GM12878 (cell line): ENCODE results near the gene HIVEP2. TPM values are rescaled to one million over a fixed set of nuclear protein-coding genes. Genes with fewer than 3 reads are reported as not detected.

Source experiments
- ATAC-seq: fragments of 200-7000 bp; cut with Tn5 transposase; 3 replicates; pipeline ENCODE4 v1.9.1; 2020; ENCODE audit warnings: mild to moderate bottlenecking, moderate library complexity
- BruUV-seq: library from RNA; stranded (reverse); fragments of 400-500 nt; replicated peaks from 2 replicates; lab custom pipeline; 2021; lab: Mats Ljungman, UMichigan
- CTCF ChIA-PET: fragments of 300-600 bp; sonication (Branson Sonifier 250); formaldehyde crosslinking; extraction: SDS; loops from one replicate; lab custom pipeline; 2021; ENCODE audit warnings: inconsistent platforms; lab: Yijun Ruan, JAX
- POLR2A ChIA-PET: fragments of 350-600 bp; formaldehyde crosslinking; extraction: SDS; loops from one replicate; lab custom pipeline; 2021; ENCODE audit warnings: inconsistent platforms; lab: Charles Lee
- RAD21 ChIA-PET: fragments of 300-600 bp; sonication (Branson Sonifier 250); formaldehyde crosslinking; loops from one replicate; lab custom pipeline; 2023; ENCODE audit warnings: antibody characterized with exemption; ENCODE audit not compliant: unreplicated experiment; lab: Charles Lee
- SMC1A ChIA-PET: fragments of 300-600 bp; sonication (Branson Sonifier 250); formaldehyde crosslinking; loops from one replicate; lab custom pipeline; 2023; ENCODE audit not compliant: unreplicated experiment, uncharacterized antibody; lab: Charles Lee
- DNase-seq: peaks from one replicate; pipeline ENCODE4 v3.0.0-alpha.2; 2011; ENCODE audit warnings: low read depth, low spot score
- FAIRE-seq: peaks from 3 replicates; lab custom pipeline; 2011; peaks lifted over from hg19 to GRCh38; lab: Jason Lieb, UNC
- H2AFZ ChIP-seq: 2 replicates; pipeline ENCODE4 v1.6.0; 2011; ENCODE audit warnings: low read depth, low read length, control low read depth; ENCODE audit not compliant: control insufficient read depth
- H3K27ac ChIP-seq: 2 replicates; pipeline ENCODE4 v1.5.1; 2011; ENCODE audit warnings: control low read depth; ENCODE audit not compliant: control insufficient read depth, insufficient read depth
- H3K27me3 ChIP-seq, 2 experiments: replicated peaks in 1 of 2; 2 replicates each; pipeline versions ENCODE4 v1.6.0 to v1.6.1; 2011; ENCODE audit warnings: low read length in 1 of 2; ENCODE audit not compliant: control insufficient read depth in 2 of 2, insufficient read depth in 2 of 2
- H3K36me3 ChIP-seq, 2 experiments: 2 replicates each; pipeline ENCODE4 v1.5.1; 2011; ENCODE audit warnings: low read length in 1 of 2; ENCODE audit not compliant: control insufficient read depth in 2 of 2, insufficient read depth in 2 of 2
- H3K4me1 ChIP-seq: 2 replicates; pipeline ENCODE4 v1.6.1; 2011; ENCODE audit warnings: mild to moderate bottlenecking, low read length, moderate library complexity, mixed read lengths; ENCODE audit not compliant: control insufficient read depth, insufficient read depth
- H3K4me2 ChIP-seq: 2 replicates; pipeline ENCODE4 v1.6.0; 2011; ENCODE audit warnings: control low read depth; ENCODE audit not compliant: control insufficient read depth, insufficient read depth
- H3K4me3 ChIP-seq: fragments of 200-600 bp; sonication (generic); 2 replicates; pipeline ENCODE4 v1.5.1; 2016
- H3K79me2 ChIP-seq: 2 replicates; pipeline ENCODE4 v1.6.0; 2011; ENCODE audit warnings: low read length; ENCODE audit not compliant: control insufficient read depth, insufficient read depth
- H3K9ac ChIP-seq: 2 replicates; pipeline ENCODE4 v1.8.0; 2011; ENCODE audit warnings: low read length, control low read depth, mixed read lengths; ENCODE audit not compliant: control insufficient read depth, insufficient read depth
- H3K9me3 ChIP-seq: replicated peaks from 3 replicates; pipeline ENCODE4 v1.5.1; 2011; ENCODE audit warnings: mild to moderate bottlenecking, low read length; ENCODE audit not compliant: control insufficient read depth, insufficient read depth
- H4K20me1 ChIP-seq: 2 replicates; pipeline ENCODE4 v1.6.0; 2011; ENCODE audit not compliant: control insufficient read depth, insufficient read depth
- BACH1 ChIP-seq: fragments of 450-650 bp; IDR thresholded peaks from 2 replicates; pipeline ENCODE4 v1.6.1; 2017; ENCODE audit warnings: mild to moderate bottlenecking, borderline replicate concordance
- BHLHE40 ChIP-seq, 2 experiments: fragments of 450-650 bp in 1 of 2; IDR thresholded peaks; 2 replicates each; pipeline ENCODE4 v1.6.1; 2011 to 2017; ENCODE audit warnings: low read depth in 2 of 2, borderline replicate concordance in 1 of 2, improper control_type of control experiment in 1 of 2, low read length in 1 of 2, mild to moderate bottlenecking in 1 of 2
- ELK1 ChIP-seq: IDR thresholded peaks from 2 replicates; pipeline ENCODE4 v1.6.1; 2012; ENCODE audit warnings: low read depth, low read length, improper control_type of control experiment
- IKZF2 ChIP-seq, 2 experiments: fragments of 450-650 bp; IDR thresholded peaks; 2 replicates each; pipeline ENCODE4 v1.6.1; 2017; ENCODE audit warnings: mild to moderate bottlenecking in 2 of 2, moderate library complexity in 2 of 2
- JUND ChIP-seq: IDR thresholded peaks from 2 replicates; pipeline ENCODE4 v1.6.1; 2012; ENCODE audit warnings: low read depth, mild to moderate bottlenecking, low read length, improper control_type of control experiment, moderate library complexity
- NBN ChIP-seq: fragments of 450-650 bp; IDR thresholded peaks from 2 replicates; pipeline ENCODE4 v1.6.1; 2016
- RAD51 ChIP-seq: fragments of 450-650 bp; IDR thresholded peaks from 2 replicates; pipeline ENCODE4 v1.6.1; 2016; ENCODE audit warnings: moderate library complexity, mild to moderate bottlenecking, inconsistent platforms
- SMC3 ChIP-seq: IDR thresholded peaks from 2 replicates; pipeline ENCODE4 v1.6.1; 2011; ENCODE audit warnings: low read length, improper control_type of control experiment, borderline replicate concordance
- SREBF1 ChIP-seq: IDR thresholded peaks from 2 replicates; pipeline ENCODE4 v1.6.1; 2012; ENCODE audit warnings: mild to moderate bottlenecking, low read length
- ZNF24 ChIP-seq: fragments of 450-650 bp; IDR thresholded peaks from 2 replicates; pipeline ENCODE4 v1.6.1; 2017; ENCODE audit warnings: antibody characterized with exemption, mild to moderate bottlenecking
- WGBS: methylation state at CpG from one replicate; pipeline ENCODE4 v1.1.6; 2016; ENCODE audit warnings: low lambda C conversion rate; ENCODE audit not compliant: insufficient replicate concordance, insufficient coverage; ENCODE audit errors: missing lambda C conversion rate; 5-methylcytosine and 5-hydroxymethylcytosine counted together
- in situ Hi-C: fragments of 300-500 bp; cut with MboI; formaldehyde crosslinking; loops from 9 replicates; pipeline ENCODE4 v1.14.3; 2018; ENCODE audit warnings: mixed read lengths
- intact Hi-C: fragments of 100-400 bp; cut with micrococcal nuclease; formaldehyde crosslinking; loops from one replicate; pipeline ENCODE4 v1.14.2; 2022; ENCODE audit not compliant: unreplicated experiment
- polyA plus RNA-seq, 11 experiments: library from polyadenylated mRNA; depleted of rRNA in 4 of 11; unstranded in 6 of 11; stranded (reverse) in 5 of 11; fragments of >200 nt; fragmentation: Nextera tagmentation in 4 of 11; fragmentation: Illumina TruSeq in 1 of 11; extraction: Ambion mirVana in 4 of 11; extraction: Trizol in 1 of 11; gene quantifications; 1 replicate in 1 of 11; 2 replicates in 10 of 11; pipeline versions ENCODE4 v1.2.1 to v1.2.3, GENCODE V29; 2011 to 2016; ENCODE audit warnings: inconsistent platforms in 2 of 11, missing spikeins in 2 of 11, low read depth in 1 of 11
- total RNA-seq, 4 experiments: library from RNA; depleted of rRNA in 3 of 4; stranded (reverse); fragments of >200 nt in 3 of 4; fragmentation: Illumina TruSeq in 1 of 4; extraction: Trizol in 1 of 4; gene quantifications; 2 replicates each; pipeline versions ENCODE4 v1.2.1 to v1.2.3, GENCODE V29; 2013 to 2021

Gene HIVEP2
- total and polyA plus RNA-seq, 10 of the 15 experiments (the other 5 are each of a cell fraction or from before 2014, with no cell fraction given) = 1.2 to 15.7 (median 10.2) TPM

- ChIA-PET CTCF (interaction anchor here (0.7 to 5.5 kb wide), 5 partner anchors 8 to 41 kb away, joined by 4 to 31 read pairs (median 7); no protein-coding TSS in a partner anchor), POLR2A (interaction anchor here (0.7 to 3.8 kb wide), 8 partner anchors 9 to 118 kb away, joined by 3 to 34 read pairs (median 6); no protein-coding TSS in a partner anchor), RAD21 (interaction anchor here (1.1 to 16.5 kb wide), 14 partner anchors 9 to 207 kb away, joined by 3 to 209 read pairs (median 8); no protein-coding TSS in a partner anchor), SMC1A (interaction anchor here (0.7 to 7.7 kb wide), 14 partner anchors 10 to 110 kb away, joined by 3 to 115 read pairs (median 8); no protein-coding TSS in a partner anchor)
- ATAC-seq (peak; percentile 44), FAIRE-seq (no peak), DNase-seq (no peak)
- Histone ChIP-seq H2AFZ (no peak overlapping the region), H3K9ac (no peak overlapping the region), H3K27ac (no peak overlapping the region), H3K4me2 (peak overlapping the region; percentile 22; the same call in 1 of the 2 replicates), H3K4me1 (peaks cover 27% of the 10 kb centered on the region), H3K4me3 (no peak overlapping the region), H3K79me2 (peaks cover 27% of the 10 kb centered on the region), H3K27me3 (no peaks in the 10 kb centered on the region), H3K36me3 (no peaks in the 10 kb centered on the region; a peak in 1 of 4 replicates), H3K9me3 (no peaks in the 10 kb centered on the region), H4K20me1 (no peaks in the 10 kb centered on the region)
- BruUV-seq = no TSS peak
- TF ChIP-seq BHLHE40 (IDR thresholded peaks at IDR 0.05; ENCODE audit: borderline replicate concordance in 1 of 2, low read depth in 2 of 2, low read length in 1 of 2) (peak in 1 of 2 experiments; percentile 40; a peak in 1 of 4 replicates), IKZF2 (IDR thresholded peaks at IDR 0.05) (0 out of 4 replicates have a peak, but pooled peaks of 1 of the 2 experiments have one; percentile 16), NBN (0 out of 2 replicates have a peak, but pooled peaks have one; percentile 28), RAD51 (peak; percentile 53; the same call in 1 of the 2 replicates), SMC3 (no peak)
- intact Hi-C loops = no loop called here
- 0% methylated on average over 1 of the region's 1 CpG for WGBS
- in situ Hi-C loops = no loop called here
These were observed 142.9 kb downstream of the HIVEP2 start for GRCh38 chr6:142802124-142802523.

GRCh38 chr6:142800240-142800639, 144.7 kb downstream of the HIVEP2 start:
- ATAC-seq = no peak
- Histone ChIP-seq H2AFZ (no peak overlapping the region), H3K27me3 (no peaks in the 10 kb centered on the region), H3K9ac (no peak overlapping the region), H4K20me1 (no peaks in the 10 kb centered on the region), H3K9me3 (no peaks in the 10 kb centered on the region), H3K4me1 (peaks cover 27% of the 10 kb centered on the region), H3K79me2 (peaks cover 34% of the 10 kb centered on the region), H3K4me3 (no peak overlapping the region), H3K36me3 (peaks cover 0 to 2% of the 10 kb centered on the region in 2 experiments; a peak in 2 of 4 replicates), H3K4me2 (no peak overlapping the region), H3K27ac (no peak overlapping the region)
- POLR2A ChIA-PET = interaction anchor here (1.3 to 1.4 kb wide), 2 partner anchors 12 to 19 kb away, joined by 4 to 5 read pairs; no protein-coding TSS in a partner anchor
- in situ Hi-C loops (no loop called here), intact Hi-C loops (no loop called here)
- RAD21 ChIA-PET = interaction anchor here (0.9 to 16.5 kb wide), 6 partner anchors 14 to 113 kb away, joined by 3 to 209 read pairs (median 6); no protein-coding TSS in a partner anchor
- CTCF ChIA-PET = interaction anchor here (1.6 to 5.5 kb wide), 2 partner anchors 20 to 53 kb away, joined by 5 to 31 read pairs; no protein-coding TSS in a partner anchor
- SMC1A ChIA-PET = interaction anchor here (0.8 to 7.7 kb wide), 11 partner anchors 11 to 110 kb away, joined by 3 to 115 read pairs (median 4); no protein-coding TSS in a partner anchor
- no TSS peak for BruUV-seq
- TF ChIP-seq BACH1 (no peak), ELK1 (no peak), SREBF1 (no peak), ZNF24 (no peak), JUND (no peak)
- DNase-seq = no peak
- FAIRE-seq = no peak
